Measurements from ENCODE around the gene MTFMT. TPM values are rescaled to one million over a fixed set of nuclear protein-coding genes. Genes with fewer than 3 reads are reported as not detected.
"Not testable (repeated sequence)": the region's sequence is repeated elsewhere in the genome, so short reads cannot be mapped to it uniquely, and the experiment has no call there.

The MTFMT gene
- total and polyA plus RNA-seq, 2 donors = 9.6 to 9.7 TPM

DNA sequence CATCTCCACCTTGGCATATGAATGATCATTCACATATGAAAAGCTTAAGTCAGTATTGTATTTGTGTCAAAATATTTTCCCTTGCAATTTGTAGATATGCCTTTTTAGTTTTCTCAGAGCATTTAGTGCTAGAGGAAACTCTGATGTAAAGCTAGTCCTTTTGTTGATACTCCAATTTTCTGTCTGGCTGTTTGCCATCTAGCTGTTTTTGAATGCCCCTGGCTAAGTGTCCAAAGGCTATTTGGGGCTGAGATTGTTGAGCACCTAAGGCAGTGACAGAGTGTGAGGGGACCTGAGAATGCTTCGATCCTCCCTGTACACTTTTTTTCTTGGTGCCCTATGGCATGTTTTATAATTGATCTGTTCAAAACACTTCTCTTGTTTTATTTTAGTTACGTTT, 18.8 kb upstream of the MTFMT start:
- WGBS = 96% methylated on average over 2 of the region's 2 CpGs
- Histone ChIP-seq H3K27ac (ENCODE audit: low read depth in 1 of 2, low read length in 1 of 2) (no peak overlapping the region), H3K27me3 (ENCODE audit: control insufficient read depth in 2 of 2, insufficient read depth in 1 of 2, low read length in 1 of 2) (peaks cover 0 to 5% of the 10 kb centered on the region in 2 donors), H3K9me3 (ENCODE audit: control insufficient read depth in 2 of 2, insufficient read depth in 1 of 2, low read length in 1 of 2) (no peaks in the 10 kb centered on the region), H3K4me3 (ENCODE audit: low read length in 2 of 2) (no peak overlapping the region), H3K4me1 (ENCODE audit: control insufficient read depth in 2 of 2, insufficient read depth in 2 of 2, low read length in 2 of 2) (peaks cover 0 to 9% of the 10 kb centered on the region in 2 donors), H3K36me3 (ENCODE audit: control insufficient read depth in 2 of 2, insufficient read depth in 2 of 2, low read length in 1 of 2) (no peaks in the 10 kb centered on the region)
- no peak for DNase-seq (ENCODE audit: low read depth in 6 of 9, low spot score in 9 of 9)

DNA sequence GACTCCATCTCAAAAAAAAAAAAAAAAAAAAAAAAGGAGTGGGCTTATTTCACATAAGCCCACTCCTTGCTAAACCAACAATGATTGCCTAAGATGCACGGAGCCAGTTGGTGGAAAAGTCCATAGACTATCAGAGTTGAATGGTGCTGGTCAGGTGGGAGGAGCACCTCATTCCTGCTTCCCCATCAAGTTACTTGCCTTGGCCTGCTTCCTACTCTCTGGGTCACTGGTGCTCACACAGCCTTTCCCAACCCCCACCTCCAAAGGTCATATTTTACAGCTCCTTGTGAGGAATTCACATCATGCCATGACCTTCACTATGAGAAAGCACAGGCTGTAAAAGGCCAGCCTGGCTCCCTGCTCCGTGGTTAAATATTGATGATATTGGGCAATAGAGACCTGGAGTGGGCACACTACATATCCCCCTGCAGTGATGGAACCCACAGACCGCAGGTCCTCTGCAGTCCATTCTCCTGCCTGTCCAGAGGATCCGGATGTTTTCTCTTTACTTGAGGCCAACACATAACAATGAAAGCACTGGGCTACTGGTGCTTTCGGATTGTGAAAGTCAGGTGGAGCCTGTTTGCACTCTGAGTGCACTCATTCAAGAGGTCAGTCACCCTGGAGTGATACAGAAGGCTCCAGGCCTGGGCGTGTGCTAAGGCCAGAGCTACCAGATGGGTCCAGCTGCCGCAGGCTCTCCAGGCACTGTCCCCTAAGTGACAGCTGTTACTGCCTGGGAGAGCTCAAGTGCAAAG, 15.5 kb upstream of the MTFMT start, which contains the start of gene SLC51B:
SLC51B (plus strand) TSS at position 664 of the 758 bp plus-strand sequence. CDS start 4,618 bp downstream, outside the sequence.
- H3K27ac ChIP-seq (ENCODE audit: low read depth in 1 of 2, low read length in 1 of 2) = no peak within 1 kb of the TSS
- 97% methylated on average over 7 of the region's 7 CpGs for WGBS
- no peaks in the 10 kb centered on the region for H3K36me3 ChIP-seq (ENCODE audit: control insufficient read depth in 2 of 2, insufficient read depth in 2 of 2, low read length in 1 of 2)
- H3K27me3 ChIP-seq (ENCODE audit: control insufficient read depth in 2 of 2, insufficient read depth in 1 of 2, low read length in 1 of 2) = peaks cover 0 to 4% of the 10 kb centered on the region in 2 donors
- H3K4me1 ChIP-seq (ENCODE audit: control insufficient read depth in 2 of 2, insufficient read depth in 2 of 2, low read length in 2 of 2) = peaks cover 0 to 9% of the 10 kb centered on the region in 2 donors
- H3K4me3 ChIP-seq (ENCODE audit: low read length in 2 of 2) = no peak within 1 kb of the TSS
- DNase-seq (ENCODE audit: low read depth in 6 of 9, low spot score in 9 of 9) = no peak
- H3K9me3 ChIP-seq (ENCODE audit: control insufficient read depth in 2 of 2, insufficient read depth in 1 of 2, low read length in 1 of 2) = no peaks in the 10 kb centered on the region

DNA sequence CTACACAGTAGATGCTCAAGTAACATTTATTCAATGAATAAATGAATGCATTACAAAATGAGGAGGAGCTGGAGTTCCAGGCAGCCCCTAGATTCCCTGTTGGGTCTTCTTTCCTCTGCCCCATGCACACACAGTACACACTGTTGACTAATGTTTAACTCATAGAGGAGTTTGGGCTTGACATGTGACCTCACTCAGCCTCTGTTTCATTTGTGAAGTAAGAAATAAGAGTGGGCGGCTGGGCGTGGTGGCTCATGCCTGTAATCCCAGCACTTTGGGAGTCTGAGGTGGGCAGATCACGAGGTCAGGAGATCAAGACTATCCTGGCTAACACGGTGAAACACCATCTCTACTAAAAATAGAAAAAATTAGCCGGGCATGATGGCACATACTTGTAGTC, 14.8 kb upstream of the MTFMT start:
- H3K4me3 ChIP-seq (ENCODE audit: low read length in 2 of 2); H3K27ac ChIP-seq (ENCODE audit: low read depth in 1 of 2, low read length in 1 of 2); DNase-seq (ENCODE audit: low read depth in 6 of 9, low spot score in 9 of 9); H3K9me3 ChIP-seq (ENCODE audit: control insufficient read depth in 2 of 2, insufficient read depth in 1 of 2, low read length in 1 of 2); H3K27me3 ChIP-seq (ENCODE audit: control insufficient read depth in 2 of 2, insufficient read depth in 1 of 2, low read length in 1 of 2); H3K4me1 ChIP-seq (ENCODE audit: control insufficient read depth in 2 of 2, insufficient read depth in 2 of 2, low read length in 2 of 2); H3K36me3 ChIP-seq (ENCODE audit: control insufficient read depth in 2 of 2, insufficient read depth in 2 of 2, low read length in 1 of 2): not testable (repeated sequence)
- 96% methylated on average over 5 of the region's 5 CpGs for WGBS

DNA sequence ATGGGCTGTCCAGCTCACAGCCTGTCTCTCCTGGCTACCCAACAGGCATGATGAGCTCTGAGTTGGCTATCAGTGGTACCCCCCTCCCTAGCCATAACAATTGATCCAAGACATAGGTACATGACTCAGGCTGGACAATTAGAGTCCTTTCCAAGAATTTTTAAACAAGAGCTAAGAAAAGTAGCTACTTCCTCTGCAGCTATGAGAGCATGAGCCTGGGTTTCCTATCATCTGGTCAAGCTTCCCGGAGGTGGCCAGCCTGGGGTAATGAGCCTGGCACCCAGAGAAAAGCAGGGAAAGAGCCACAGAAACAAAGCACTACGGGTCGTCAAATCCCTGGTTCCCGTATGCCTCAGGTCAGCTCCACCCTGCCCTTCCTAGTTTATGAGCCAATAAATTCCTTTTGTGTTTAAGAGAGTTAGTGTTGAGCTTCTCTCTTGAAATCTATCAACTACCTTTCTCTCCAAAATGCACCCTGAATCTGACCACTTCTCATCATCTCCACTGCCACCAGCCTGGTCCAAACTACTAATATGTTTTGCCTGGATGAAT, 13.4 kb upstream of the MTFMT start:
- no peak for DNase-seq (ENCODE audit: low read depth in 6 of 9, low spot score in 9 of 9)
- Histone ChIP-seq H3K36me3 (ENCODE audit: control insufficient read depth in 2 of 2, insufficient read depth in 2 of 2, low read length in 1 of 2) (no peaks in the 10 kb centered on the region), H3K27me3 (ENCODE audit: control insufficient read depth in 2 of 2, insufficient read depth in 1 of 2, low read length in 1 of 2) (no peaks in the 10 kb centered on the region), H3K9me3 (ENCODE audit: control insufficient read depth in 2 of 2, insufficient read depth in 1 of 2, low read length in 1 of 2) (no peaks in the 10 kb centered on the region), H3K4me3 (ENCODE audit: low read length in 2 of 2) (no peak overlapping the region), H3K27ac (ENCODE audit: low read depth in 1 of 2, low read length in 1 of 2) (no peak overlapping the region), H3K4me1 (ENCODE audit: control insufficient read depth in 2 of 2, insufficient read depth in 2 of 2, low read length in 2 of 2) (no peaks in the 10 kb centered on the region)
- 97% methylated on average over 4 of the region's 4 CpGs for WGBS

DNA sequence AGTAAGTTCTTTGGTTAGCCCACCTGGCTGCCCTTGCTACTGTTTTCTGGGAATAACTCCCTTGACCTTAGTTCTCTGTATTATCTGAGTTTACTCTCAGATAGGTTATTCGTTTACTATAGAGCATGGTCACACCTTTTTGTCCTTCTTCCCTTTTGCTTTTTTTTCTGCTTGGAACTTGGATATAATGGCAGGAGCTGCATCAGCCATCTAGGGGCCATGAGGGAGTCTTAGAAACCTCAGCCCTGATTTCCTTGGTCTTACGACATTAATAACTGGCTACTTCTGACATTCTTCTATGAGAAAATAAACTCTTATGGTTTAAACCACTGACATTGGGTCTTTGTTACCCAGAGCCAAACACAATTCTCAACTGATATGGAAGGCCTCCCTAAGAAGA, 12.3 kb upstream of the MTFMT start:
- Histone ChIP-seq H3K9me3 (ENCODE audit: control insufficient read depth in 2 of 2, insufficient read depth in 1 of 2, low read length in 1 of 2) (no peaks in the 10 kb centered on the region), H3K36me3 (ENCODE audit: control insufficient read depth in 2 of 2, insufficient read depth in 2 of 2, low read length in 1 of 2) (no peaks in the 10 kb centered on the region), H3K4me3 (ENCODE audit: low read length in 2 of 2) (no peak overlapping the region), H3K4me1 (ENCODE audit: control insufficient read depth in 2 of 2, insufficient read depth in 2 of 2, low read length in 2 of 2) (no peaks in the 10 kb centered on the region), H3K27ac (ENCODE audit: low read depth in 1 of 2, low read length in 1 of 2) (no peak overlapping the region), H3K27me3 (ENCODE audit: control insufficient read depth in 2 of 2, insufficient read depth in 1 of 2, low read length in 1 of 2) (no peaks in the 10 kb centered on the region)
- 98% methylated on average over 2 of the region's 2 CpGs for WGBS
- DNase-seq (ENCODE audit: low read depth in 6 of 9, low spot score in 9 of 9) = no peak

DNA sequence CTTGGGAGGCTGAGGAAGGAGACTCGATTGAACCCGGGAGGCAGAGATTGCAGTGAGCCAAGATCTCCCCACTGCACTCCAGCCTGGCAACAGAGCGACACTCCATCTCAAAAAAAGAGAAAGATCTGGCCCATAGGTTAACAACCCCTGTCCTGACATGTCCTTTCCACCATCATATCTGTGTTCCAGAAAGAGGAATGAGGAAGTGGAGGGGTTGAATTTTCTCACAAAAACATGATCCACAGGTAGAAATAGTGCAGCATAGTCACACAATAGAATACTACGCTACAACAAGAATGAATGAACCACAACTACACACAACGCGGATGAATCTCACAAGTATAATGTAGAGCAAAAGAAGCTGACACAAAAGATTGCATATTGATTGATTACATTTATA, 11.0 kb upstream of the MTFMT start:
- WGBS = 94% methylated on average over 6 of the region's 6 CpGs
- Histone ChIP-seq H3K4me3 (ENCODE audit: low read length in 2 of 2) (no peak overlapping the region), H3K4me1 (ENCODE audit: control insufficient read depth in 2 of 2, insufficient read depth in 2 of 2, low read length in 2 of 2) (no peaks in the 10 kb centered on the region), H3K27ac (ENCODE audit: low read depth in 1 of 2, low read length in 1 of 2) (no peak overlapping the region), H3K9me3 (ENCODE audit: control insufficient read depth in 2 of 2, insufficient read depth in 1 of 2, low read length in 1 of 2) (no peaks in the 10 kb centered on the region), H3K36me3 (ENCODE audit: control insufficient read depth in 2 of 2, insufficient read depth in 2 of 2, low read length in 1 of 2) (no peaks in the 10 kb centered on the region), H3K27me3 (ENCODE audit: control insufficient read depth in 2 of 2, insufficient read depth in 1 of 2, low read length in 1 of 2) (no peaks in the 10 kb centered on the region)
- DNase-seq (ENCODE audit: low read depth in 6 of 9, low spot score in 9 of 9) = no peak

DNA sequence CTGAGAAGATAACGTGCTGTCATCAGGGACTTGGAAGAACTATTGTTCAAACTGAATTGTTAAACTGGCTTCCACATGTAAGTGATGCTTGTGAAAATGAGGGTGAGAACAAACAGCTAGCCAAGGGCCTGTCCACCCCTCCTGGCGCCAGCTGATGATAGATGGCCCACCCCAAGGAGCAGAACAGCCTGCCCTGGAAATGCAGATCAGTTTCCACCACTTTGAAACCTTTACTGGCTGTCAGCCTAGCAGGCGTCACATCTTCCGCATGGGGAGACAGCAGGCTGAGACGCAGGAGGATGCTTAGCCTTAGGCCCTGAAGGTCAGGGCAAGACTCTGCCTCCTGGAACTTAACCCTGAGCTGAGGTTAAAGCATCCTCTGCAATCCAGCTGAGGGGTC, 9.4 kb upstream of the MTFMT start:
- WGBS = 96% methylated on average over 5 of the region's 5 CpGs
- DNase-seq (ENCODE audit: low read depth in 6 of 9, low spot score in 9 of 9) = no peak
- no peak overlapping the region for H3K4me3 ChIP-seq (ENCODE audit: low read length in 2 of 2)
- no peaks in the 10 kb centered on the region for H3K36me3 ChIP-seq (ENCODE audit: control insufficient read depth in 2 of 2, insufficient read depth in 2 of 2, low read length in 1 of 2)
- H3K27me3 ChIP-seq (ENCODE audit: control insufficient read depth in 2 of 2, insufficient read depth in 1 of 2, low read length in 1 of 2) = no peaks in the 10 kb centered on the region
- H3K27ac ChIP-seq (ENCODE audit: low read depth in 1 of 2, low read length in 1 of 2) = no peak overlapping the region
- H3K4me1 ChIP-seq (ENCODE audit: control insufficient read depth in 2 of 2, insufficient read depth in 2 of 2, low read length in 2 of 2) = no peaks in the 10 kb centered on the region
- H3K9me3 ChIP-seq (ENCODE audit: control insufficient read depth in 2 of 2, insufficient read depth in 1 of 2, low read length in 1 of 2) = no peaks in the 10 kb centered on the region

DNA sequence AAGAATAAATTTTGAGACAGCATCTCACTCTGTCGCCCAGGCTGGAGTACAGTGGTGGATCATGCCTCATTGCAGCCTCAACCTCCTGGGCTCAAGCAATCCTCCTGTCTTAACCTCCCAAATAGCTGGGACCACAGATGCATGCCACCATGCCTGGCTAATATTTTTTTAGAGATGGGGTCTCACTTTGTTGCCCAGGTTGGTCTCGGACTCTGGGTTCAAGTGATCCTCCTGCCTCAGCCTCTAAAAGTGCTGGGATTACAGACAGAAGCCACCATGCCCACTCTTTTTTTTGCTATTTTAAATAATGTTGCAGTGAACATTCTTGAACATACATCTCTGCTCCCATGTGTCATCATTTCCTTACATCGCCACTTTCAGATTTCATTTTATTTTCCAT, 9.0 kb upstream of the MTFMT start:
- H3K4me3 ChIP-seq (ENCODE audit: low read length in 2 of 2) = no peak overlapping the region
- 97% methylated on average over 3 of the region's 3 CpGs for WGBS
- no peaks in the 10 kb centered on the region for H3K27me3 ChIP-seq (ENCODE audit: control insufficient read depth in 2 of 2, insufficient read depth in 1 of 2, low read length in 1 of 2)
- H3K27ac ChIP-seq (ENCODE audit: low read depth in 1 of 2, low read length in 1 of 2) = no peak overlapping the region
- no peaks in the 10 kb centered on the region for H3K4me1 ChIP-seq (ENCODE audit: control insufficient read depth in 2 of 2, insufficient read depth in 2 of 2, low read length in 2 of 2)
- DNase-seq (ENCODE audit: low read depth in 6 of 9, low spot score in 9 of 9) = no peak
- no peaks in the 10 kb centered on the region for H3K9me3 ChIP-seq (ENCODE audit: control insufficient read depth in 2 of 2, insufficient read depth in 1 of 2, low read length in 1 of 2)
- H3K36me3 ChIP-seq (ENCODE audit: control insufficient read depth in 2 of 2, insufficient read depth in 2 of 2, low read length in 1 of 2) = no peaks in the 10 kb centered on the region

DNA sequence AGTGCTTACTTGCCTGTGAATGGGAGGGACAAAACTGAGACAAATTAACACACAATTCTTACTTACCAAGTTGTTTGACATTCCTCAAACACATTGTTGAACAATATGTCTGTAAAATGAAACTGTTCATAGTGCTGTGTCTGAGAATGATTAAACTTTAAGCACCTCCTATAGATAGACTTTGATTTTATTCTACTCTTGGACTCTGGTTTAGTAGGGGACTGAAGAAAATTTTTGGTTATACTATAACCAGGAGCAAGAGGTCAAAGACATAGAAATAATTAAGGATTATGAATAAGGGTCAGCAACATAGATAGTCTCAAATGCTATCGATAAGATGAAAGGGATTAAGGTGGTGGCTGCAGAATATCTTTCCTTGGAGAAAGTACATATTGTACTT, 7.9 kb upstream of the MTFMT start:
- DNase-seq (ENCODE audit: low read depth in 6 of 9, low spot score in 9 of 9) = no peak
- 97% methylated on average over 1 of the region's 1 CpG for WGBS

More for the DNA sequence above, 7.9 kb upstream of the MTFMT start:
- H3K27me3 ChIP-seq (ENCODE audit: control insufficient read depth in 2 of 2, insufficient read depth in 1 of 2, low read length in 1 of 2) = peaks cover 0 to 6% of the 10 kb centered on the region in 2 donors
- H3K36me3 ChIP-seq (ENCODE audit: control insufficient read depth in 2 of 2, insufficient read depth in 2 of 2, low read length in 1 of 2) = no peaks in the 10 kb centered on the region
- H3K27ac ChIP-seq (ENCODE audit: low read depth in 1 of 2, low read length in 1 of 2) = no peak overlapping the region
- peaks cover 0 to 6% of the 10 kb centered on the region in 2 donors for H3K4me1 ChIP-seq (ENCODE audit: control insufficient read depth in 2 of 2, insufficient read depth in 2 of 2, low read length in 2 of 2)
- H3K4me3 ChIP-seq (ENCODE audit: low read length in 2 of 2) = no peak overlapping the region
- H3K9me3 ChIP-seq (ENCODE audit: control insufficient read depth in 2 of 2, insufficient read depth in 1 of 2, low read length in 1 of 2) = no peaks in the 10 kb centered on the region

Data from thymus (tissue), 11 donors.